A375 (cell line): ENCODE results near the gene DCN. TPM values are rescaled to one million over a fixed set of nuclear protein-coding genes. Genes with fewer than 3 reads are reported as not detected.

ENCODE experiments used
- small RNA-seq: library from RNA; depleted of rRNA; stranded (forward); fragments of <200 nt; gene quantifications from one replicate; pipeline ENCODE3, GENCODE V24; 2014
- total RNA-seq: library from RNA; depleted of rRNA; stranded (reverse); fragments of >200 nt; shearing (Covaris generic); gene quantifications from 2 replicates; pipeline ENCODE4 v1.2.3, GENCODE V29; 2014; rRNA removed

DCN gene, protein sequence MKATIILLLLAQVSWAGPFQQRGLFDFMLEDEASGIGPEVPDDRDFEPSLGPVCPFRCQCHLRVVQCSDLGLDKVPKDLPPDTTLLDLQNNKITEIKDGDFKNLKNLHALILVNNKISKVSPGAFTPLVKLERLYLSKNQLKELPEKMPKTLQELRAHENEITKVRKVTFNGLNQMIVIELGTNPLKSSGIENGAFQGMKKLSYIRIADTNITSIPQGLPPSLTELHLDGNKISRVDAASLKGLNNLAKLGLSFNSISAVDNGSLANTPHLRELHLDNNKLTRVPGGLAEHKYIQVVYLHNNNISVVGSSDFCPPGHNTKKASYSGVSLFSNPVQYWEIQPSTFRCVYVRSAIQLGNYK
- 0.56 TPM in 1 of 2 replicates, not detected in the other for total RNA-seq

DNA sequence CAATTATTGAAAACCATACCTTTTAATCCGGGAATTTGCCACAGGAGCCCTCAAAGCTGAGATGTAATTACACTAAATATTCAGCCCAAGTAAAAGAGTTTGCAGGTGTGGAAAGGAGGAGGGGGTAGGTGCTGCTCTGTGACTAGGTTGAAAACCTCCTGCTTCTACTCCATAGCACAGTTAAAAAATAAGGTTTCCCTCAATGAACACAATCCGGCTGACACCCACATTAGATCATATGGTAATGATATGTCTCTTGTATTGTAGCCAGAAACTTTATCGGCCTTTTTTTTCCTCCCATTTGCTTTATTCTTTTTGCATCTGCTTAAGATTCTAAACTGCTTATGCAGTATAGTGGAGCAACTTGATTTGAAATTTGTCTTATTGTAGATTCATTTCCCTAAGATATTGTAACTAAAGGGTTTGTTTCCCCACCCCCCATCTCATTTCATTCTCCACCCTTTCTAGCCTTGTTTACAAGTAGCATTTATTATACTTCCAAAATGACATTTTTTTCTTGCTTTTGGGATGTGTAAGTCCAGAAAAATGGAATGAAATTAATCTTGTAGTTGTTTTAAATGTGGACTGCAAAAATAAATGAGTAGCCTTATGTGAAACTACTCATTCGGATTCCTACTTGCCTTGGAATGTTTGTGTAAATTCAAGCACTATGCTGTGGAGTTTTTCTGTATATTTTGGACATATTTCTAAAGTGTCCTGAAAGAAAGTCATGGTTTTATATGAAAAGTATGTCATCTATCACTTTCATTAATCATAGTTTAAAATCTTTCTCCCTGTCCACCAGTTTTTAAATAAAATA, at the start of gene DCN:
Gene DCN (minus strand): TSS at position 182 of the 820 bp plus-strand sequence. CDS start 4,265 bp downstream, outside the sequence.

DNA sequence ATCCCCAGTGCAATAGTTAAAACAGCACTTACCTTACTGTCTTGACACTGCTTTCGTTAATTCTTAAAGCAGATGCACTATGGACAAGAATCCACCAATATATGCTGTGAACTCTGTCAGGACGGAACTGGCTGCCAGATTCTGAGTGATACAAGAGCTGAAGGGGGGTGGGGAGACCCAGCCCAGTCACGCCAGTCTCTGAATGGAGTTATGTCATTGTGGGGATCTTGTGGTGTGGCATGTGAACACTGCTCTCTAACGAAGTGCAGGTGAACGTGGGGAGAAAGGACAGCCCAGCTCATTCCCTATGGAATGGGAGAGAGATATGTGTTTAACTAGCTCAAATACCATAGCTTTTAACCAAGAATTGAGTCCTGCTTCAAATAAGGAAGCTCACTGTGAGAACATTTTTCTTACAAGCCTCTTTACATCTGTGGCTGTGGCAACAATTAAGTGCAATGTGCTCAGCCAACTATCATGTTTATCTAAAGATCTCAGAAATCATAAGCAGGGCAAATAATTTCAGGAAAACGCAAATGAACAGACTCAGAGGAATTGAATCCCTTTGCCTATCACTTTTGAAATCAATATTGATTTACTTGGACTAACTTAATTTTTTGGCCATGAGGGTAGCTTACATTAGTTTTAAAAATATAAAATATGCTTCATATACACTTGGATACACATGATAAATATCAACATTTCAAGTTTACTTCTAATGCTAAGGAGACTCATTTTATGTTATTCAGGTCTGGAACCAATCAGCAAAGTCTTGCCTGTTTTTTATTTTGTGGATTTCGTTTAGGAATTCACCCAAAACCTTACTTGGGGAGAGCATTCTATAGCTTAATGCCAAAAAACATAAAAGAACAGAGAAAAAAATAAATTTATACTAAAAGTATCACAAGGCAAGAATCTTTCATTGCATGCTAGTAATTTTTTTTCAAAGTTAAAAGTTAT, 71.0 kb downstream of the DCN start, which contains the start of gene LUM:
Gene LUM (minus strand): TSS at position 129 of the 960 bp plus-strand sequence. CDS start 2,515 bp downstream, outside the sequence.

Small RNA genes lying within 50 kb of the gene (small RNA-seq; reads per million reads assigned to genes)
- gene AC007115.1 = not detected

Other genes with a start within 250 kb of the DCN start
- not detected in 2 replicates for gene CCER1, start 227.6 kb downstream of the DCN start, total RNA-seq
- not detected in 2 replicates for gene EPYC, start 177.8 kb downstream of the DCN start, total RNA-seq
- gene KERA, start 124.8 kb downstream of the DCN start, total RNA-seq = not detected in 2 replicates
- 0.32 and 0.83 TPM in 2 replicates for gene LUM, start 71.3 kb downstream of the DCN start, total RNA-seq